Measurements from ENCODE around the gene COG5. TPM values are rescaled to one million over a fixed set of nuclear protein-coding genes. Genes with fewer than 3 reads are reported as not detected.

The COG5 gene
- total RNA-seq, 4 donors from 2014 or later: 49.9 to 58.2 (median 54.5) TPM

- no peak for TF ChIP-seq CTCF (IDR thresholded peaks at IDR 0.05; ENCODE audit: low read depth)
Measured at GRCh38 chr7:107579554-107579884, 15.8 kb upstream of the COG5 start.

- TF ChIP-seq CTCF (IDR thresholded peaks at IDR 0.05; ENCODE audit: low read depth): no peak
Measured at GRCh38 chr7:107573537-107573936, 9.8 kb upstream of the COG5 start.

- no peak for TF ChIP-seq CTCF (IDR thresholded peaks at IDR 0.05; ENCODE audit: low read depth)
Measured at GRCh38 chr7:107570298-107570697, 6.6 kb upstream of the COG5 start.

DNA sequence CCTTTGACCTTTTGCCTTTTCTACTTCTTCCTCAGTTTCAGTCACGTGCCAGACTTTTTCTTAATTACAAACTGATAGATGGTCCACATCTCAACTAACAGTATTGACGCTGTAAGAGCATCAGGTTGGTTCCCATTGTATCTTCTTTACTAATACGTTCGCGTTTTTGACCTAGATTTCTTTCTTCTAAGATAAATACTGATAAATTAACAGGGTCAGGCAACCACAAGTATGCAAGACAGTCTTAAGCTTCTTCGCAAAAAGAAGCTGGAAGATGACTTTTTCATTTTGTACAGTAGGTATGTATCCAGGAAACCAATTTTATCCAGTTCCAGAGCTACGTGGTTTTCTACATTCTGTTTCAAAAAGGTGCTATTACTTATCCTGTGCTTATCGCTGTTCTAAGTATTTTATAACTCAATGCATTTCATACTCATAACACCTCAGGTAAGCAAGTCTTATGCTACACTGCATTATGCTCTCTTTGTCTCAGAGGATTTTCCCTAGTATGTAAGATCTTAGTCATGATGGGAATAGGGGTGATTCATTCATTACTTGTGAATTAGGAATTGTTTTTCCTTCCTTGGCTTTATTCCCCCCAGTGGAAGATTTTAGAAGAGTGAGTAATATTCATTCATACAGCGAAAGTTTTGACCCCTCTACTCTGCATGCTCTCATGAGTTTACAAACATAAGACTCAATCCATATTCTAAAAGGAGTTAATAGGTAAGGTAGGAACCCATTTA is 1.0 kb upstream of the COG5 start:
- no peak for TF ChIP-seq CTCF (IDR thresholded peaks at IDR 0.05; ENCODE audit: low read depth)

- TF ChIP-seq CTCF (IDR thresholded peaks at IDR 0.05; ENCODE audit: low read depth): no peak
Measured at GRCh38 chr7:107563081-107563774, 492 bp downstream of the COG5 start.

GRCh38 chr7:107560898-107561516 is 2.7 kb downstream of the COG5 start:
- TF ChIP-seq CTCF (IDR thresholded peaks at IDR 0.05; ENCODE audit: low read depth): no peak

DNA sequence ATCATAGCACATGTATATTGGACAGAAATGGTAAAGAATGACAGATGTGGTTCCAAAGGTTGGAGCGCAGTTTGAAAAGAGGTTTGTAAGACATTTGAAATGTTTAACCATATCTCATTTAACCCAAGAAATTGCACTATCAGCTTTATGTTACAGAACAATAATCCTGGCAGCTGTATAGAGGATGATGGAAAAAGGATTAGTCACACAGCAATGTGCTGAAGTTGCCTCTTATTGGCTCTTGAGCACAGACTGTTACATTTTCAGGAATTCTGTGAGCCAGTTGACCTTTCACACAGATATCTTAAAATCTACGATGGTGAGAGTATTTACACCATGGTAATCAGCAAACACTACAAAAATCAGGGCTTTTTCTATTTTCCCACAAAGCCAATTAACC is 3.9 kb downstream of the COG5 start:
- no peak for TF ChIP-seq CTCF (IDR thresholded peaks at IDR 0.05; ENCODE audit: low read depth)
